Right lung (tissue), 5 donors: ENCODE measurements around the gene NFYB. TPM values are rescaled to one million over a fixed set of nuclear protein-coding genes. Genes with fewer than 3 reads are reported as not detected.

Experiments
- polyA plus RNA-seq, 5 donors: library from polyadenylated mRNA; unstranded; fragments of 120-200 nt; gene quantifications; one replicate each; pipeline versions ENCODE4 v1.2.1 to v1.2.3, GENCODE V29; 2013; ENCODE audit warnings: inconsistent platforms in 1 of 5, low replicate concordance in 1 of 5; ENCODE audit not compliant: insufficient read length in 5 of 5, insufficient read depth in 1 of 5

NFYB gene
- polyA plus RNA-seq, 5 donors, result 60.8 to 111 (median 90.8) TPM

Other genes with a start within 250 kb of the NFYB start
- 100 to 1,000 TPM; 664 to 884 (median 802) TPM for gene HSP90B1, start 207.8 kb downstream of the NFYB start, polyA plus RNA-seq
- 10 to 100 TPM; 40.4 to 62.4 (median 53.6) TPM for gene TDG, start 172.3 kb downstream of the NFYB start, polyA plus RNA-seq
- gene GLT8D2, start 88.0 kb downstream of the NFYB start, polyA plus RNA-seq, result 10 to 100 TPM; 24.7 to 37.4 (median 29.5) TPM
- gene HCFC2, start 73.7 kb downstream of the NFYB start, polyA plus RNA-seq, result 10 to 100 TPM; 17.1 to 29.2 (median 23.0) TPM
- 10 to 100 TPM; 51.0 to 77.5 (median 58.8) TPM for gene TXNRD1, start 77.6 kb upstream of the NFYB start, polyA plus RNA-seq
- 1 to 10 TPM; 6.0 to 6.7 (median 6.2) TPM for gene EID3, start 165.5 kb upstream of the NFYB start, polyA plus RNA-seq